Right kidney (tissue), 1 donor: ENCODE data around the gene PLEKHH1.

Experiments used
- DNase-seq: peaks from one replicate; pipeline ENCODE4 v3.0.0-alpha.2; 2016

PLEKHH1 gene

GRCh38 chr14:67627519-67627918 lies 94.4 kb downstream of the PLEKHH1 start:
- no peak for DNase-seq

GRCh38 chr14:67630186-67630585 lies 97.1 kb downstream of the PLEKHH1 start:
- DNase-seq = no peak

- DNase-seq = no peak
Measured at GRCh38 chr14:67630938-67631337, 97.8 kb downstream of the PLEKHH1 start.

GRCh38 chr14:67633451-67634147 lies 100.5 kb downstream of the PLEKHH1 start:
- DNase-seq = no peak

GRCh38 chr14:67636361-67636919 lies 103.3 kb downstream of the PLEKHH1 start:
- no peak for DNase-seq

- DNase-seq = no peak
Measured at GRCh38 chr14:67638642-67639041, 105.6 kb downstream of the PLEKHH1 start.
